Measurements from ENCODE around the gene PIR. TPM values are rescaled to one million over a fixed set of nuclear protein-coding genes. Genes with fewer than 3 reads are reported as not detected.

PIR gene
- total RNA-seq, 8 experiments from 2014 or later = 7.7 to 41.6 (median 13.9) TPM

DNA sequence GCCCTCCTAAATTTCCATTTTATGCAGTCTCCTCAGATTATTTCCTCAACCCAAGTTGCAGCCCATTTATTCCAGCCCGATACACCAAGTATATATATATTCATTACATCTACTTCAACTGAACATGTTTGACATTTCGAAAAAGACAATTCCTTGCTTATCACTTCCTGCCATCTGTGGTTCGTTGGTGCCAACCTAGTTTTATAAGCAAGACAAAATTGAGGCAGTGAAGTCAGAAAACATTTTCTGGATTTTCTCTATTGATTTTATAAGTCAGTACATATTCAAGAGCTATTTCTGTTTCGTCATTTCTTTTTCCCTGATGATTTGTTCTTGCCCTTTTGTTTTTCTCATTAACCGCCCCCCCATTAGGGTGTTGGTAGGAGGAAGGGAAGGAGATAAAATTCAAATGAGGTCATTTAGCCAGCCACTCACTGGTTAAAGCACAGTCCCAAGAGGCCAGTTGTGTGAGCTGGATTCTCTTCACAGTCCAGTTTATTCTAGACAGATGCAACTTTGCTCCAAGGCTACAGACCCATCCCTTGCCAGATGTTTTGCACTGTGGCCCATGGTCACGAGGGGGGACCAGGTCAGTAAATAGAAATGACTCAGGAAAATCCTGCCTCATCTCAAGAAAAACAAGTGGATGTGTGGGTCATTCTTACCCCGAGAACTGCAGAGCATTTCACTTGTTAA lies 88.6 kb downstream of the PIR start:
- Histone ChIP-seq H3K4me1 (replicated peaks in 1 of 2) (no peaks in the 10 kb centered on the region), H3K27ac (no peak overlapping the region), H3K4me3 (no peak overlapping the region)
- in situ Hi-C loops (cut with MboI; ENCODE audit: low pct_unique_long_range_greater_than_20kb in 2 of 9, low sequenced_read_pairs in 9 of 9, unreplicated experiment in 9 of 9) = no loop called here
- peak in 5 of 8 experiments; percentile 46 to 91 (median 74) for ATAC-seq (replicated peaks in 6 of 8)
- WGBS, 10 experiments = 6 to 95% (median 83%) methylated on average over 1 to 7 of the region's 7 CpGs; no CpG with 5 or more reads in 2 of the 10 experiments

DNA sequence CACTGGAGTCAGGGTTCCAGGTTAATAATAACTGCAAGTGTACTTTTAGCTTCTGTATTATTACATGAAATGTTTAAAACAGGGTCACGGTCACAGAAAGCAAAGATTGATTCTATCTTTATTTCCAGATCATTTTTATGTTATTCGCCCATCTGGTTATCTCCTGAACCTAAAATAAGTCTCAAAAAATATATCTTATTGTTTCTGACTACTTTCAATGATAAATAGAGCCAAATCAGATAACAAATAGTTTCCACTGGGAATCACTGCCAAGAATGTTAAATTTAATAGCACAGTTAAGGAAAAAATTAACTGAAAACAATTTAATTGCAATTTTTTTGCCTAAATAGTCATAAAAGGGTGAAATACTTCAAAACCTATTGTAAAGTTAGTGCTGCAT lies 91.8 kb downstream of the PIR start:
- in situ Hi-C loops (cut with MboI; ENCODE audit: low pct_unique_long_range_greater_than_20kb in 2 of 9, low sequenced_read_pairs in 9 of 9, unreplicated experiment in 9 of 9) = no loop called here
- 42 to 100% (median 75%) methylated on average over 1 to 2 of the region's 2 CpGs; no CpG with 5 or more reads in 4 of the 10 experiments for WGBS, 10 experiments

DNA sequence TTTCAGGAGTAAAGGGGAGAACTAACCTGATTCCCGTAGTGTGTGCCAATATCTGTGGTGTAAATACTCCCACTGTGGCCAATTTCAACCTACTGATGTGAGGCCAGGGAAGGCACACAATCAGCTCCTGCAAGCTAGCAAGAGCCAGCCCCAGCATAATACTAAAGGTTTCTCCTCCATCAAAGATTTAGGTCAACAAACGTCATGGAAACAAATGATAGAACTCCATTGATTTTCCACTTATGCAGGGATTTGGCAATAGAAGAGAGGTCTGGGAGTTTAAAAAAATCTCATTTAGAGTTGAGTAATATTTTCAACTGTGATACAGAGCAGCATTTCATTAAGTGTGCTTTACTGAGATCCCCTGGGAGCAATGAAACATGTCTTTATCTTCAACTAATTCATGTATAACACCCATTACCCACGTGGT lies 93.2 kb downstream of the PIR start:
- ATAC-seq (replicated peaks in 6 of 8) = peak in 3 of 8 experiments; percentile 48 to 72 (median 65)
- Histone ChIP-seq H3K27ac (no peak overlapping the region), H3K4me3 (no peak overlapping the region), H3K4me1 (replicated peaks in 1 of 2) (no peaks in the 10 kb centered on the region)
- in situ Hi-C loops (cut with MboI; ENCODE audit: low pct_unique_long_range_greater_than_20kb in 2 of 9, low sequenced_read_pairs in 9 of 9, unreplicated experiment in 9 of 9) = no loop called here
- WGBS, 10 experiments = 18 to 88% (median 48%) methylated on average over 1 to 3 of the region's 3 CpGs; no CpG with 5 or more reads in 6 of the 10 experiments

More for the DNA sequence above, 91.8 kb downstream of the PIR start:
- H3K4me3 ChIP-seq = no peak overlapping the region
- no peak for ATAC-seq (replicated peaks in 6 of 8)
- H3K27ac ChIP-seq = no peak overlapping the region
- no peaks in the 10 kb centered on the region for H3K4me1 ChIP-seq (replicated peaks in 1 of 2)

DNA sequence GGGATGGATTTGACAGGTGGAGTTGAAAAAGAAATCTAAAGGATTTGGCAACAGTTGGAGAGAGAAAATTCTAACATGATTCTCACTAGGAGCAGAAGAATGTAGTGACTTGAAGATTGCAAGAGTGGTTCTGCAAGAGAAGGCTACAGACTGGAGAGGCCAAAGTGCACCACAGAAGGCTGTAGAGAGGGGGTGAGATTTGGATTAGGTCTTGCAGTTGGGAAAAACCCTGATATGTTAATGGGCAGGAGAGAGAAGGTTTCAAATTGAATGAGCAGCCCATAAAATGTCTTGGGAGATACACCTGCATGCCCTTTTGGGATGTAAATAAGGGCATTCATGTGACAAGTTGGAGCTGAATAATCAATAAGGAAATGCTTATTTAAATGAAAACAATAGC lies 94.3 kb downstream of the PIR start:
- in situ Hi-C loops (cut with MboI; ENCODE audit: low pct_unique_long_range_greater_than_20kb in 2 of 9, low sequenced_read_pairs in 9 of 9, unreplicated experiment in 9 of 9) = no loop called here
- Histone ChIP-seq H3K4me1 (replicated peaks in 1 of 2) (no peaks in the 10 kb centered on the region), H3K4me3 (no peak overlapping the region), H3K27ac (no peak overlapping the region)
- ATAC-seq (replicated peaks in 6 of 8) = no peak

DNA sequence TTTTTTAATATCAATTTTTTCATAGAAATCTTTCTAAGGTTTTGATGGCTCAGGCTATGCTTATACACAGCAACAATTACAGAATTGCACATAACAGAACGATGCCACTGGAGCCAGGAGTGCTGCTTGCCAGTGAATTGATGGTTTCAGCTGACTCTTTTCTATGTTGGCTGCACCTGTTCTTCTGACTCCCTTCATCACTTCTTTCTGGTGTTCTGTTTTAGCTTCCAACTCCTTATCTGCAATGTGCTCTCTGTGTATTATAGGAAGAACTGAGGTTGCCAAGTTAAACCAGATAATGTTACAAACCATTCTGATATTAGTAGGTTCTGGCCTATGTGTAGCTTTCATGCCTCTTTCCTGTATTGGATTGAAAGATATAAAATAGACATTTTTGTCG lies 97.3 kb downstream of the PIR start:
- Histone ChIP-seq H3K4me1 (replicated peaks in 1 of 2) (no peaks in the 10 kb centered on the region), H3K4me3 (no peak overlapping the region), H3K27ac (no peak overlapping the region)
- 57 to 100% (median 100%) methylated on average over 1 of the region's 2 CpGs; no CpG with 5 or more reads in 4 of the 10 experiments for WGBS, 10 experiments
- in situ Hi-C loops (cut with MboI; ENCODE audit: low pct_unique_long_range_greater_than_20kb in 2 of 9, low sequenced_read_pairs in 9 of 9, unreplicated experiment in 9 of 9) = no loop called here
- no peak for ATAC-seq (replicated peaks in 6 of 8)

DNA sequence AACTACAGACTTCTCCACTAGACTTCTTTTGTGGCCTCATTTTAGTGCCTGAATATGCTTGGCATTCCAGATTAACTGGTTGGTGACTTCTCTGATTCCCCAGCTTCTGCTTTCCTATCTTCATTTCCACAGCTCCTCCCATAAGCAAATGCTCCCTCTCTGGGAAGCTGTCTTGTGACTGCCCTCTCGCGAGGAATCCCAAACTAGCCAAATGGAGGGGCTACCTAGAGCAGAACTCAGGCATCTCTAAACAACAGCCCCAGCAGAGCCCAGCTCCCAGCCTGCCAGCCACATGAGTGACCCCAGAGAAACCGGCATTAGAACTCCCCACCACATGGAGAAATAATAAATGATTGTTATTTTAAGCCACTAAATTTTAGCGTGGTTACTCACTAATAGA lies 101.3 kb downstream of the PIR start:
- no peak for ATAC-seq (replicated peaks in 6 of 8)
- no peak overlapping the region for H3K27ac ChIP-seq
- 83 to 100% (median 100%) methylated on average over 1 to 3 of the region's 4 CpGs; no CpG with 5 or more reads in 7 of the 10 experiments for WGBS, 10 experiments
- in situ Hi-C loops (cut with MboI; ENCODE audit: low pct_unique_long_range_greater_than_20kb in 2 of 9, low sequenced_read_pairs in 9 of 9, unreplicated experiment in 9 of 9) = no loop called here
- H3K4me1 ChIP-seq (replicated peaks in 1 of 2) = no peaks in the 10 kb centered on the region
- no peak overlapping the region for H3K4me3 ChIP-seq

DNA sequence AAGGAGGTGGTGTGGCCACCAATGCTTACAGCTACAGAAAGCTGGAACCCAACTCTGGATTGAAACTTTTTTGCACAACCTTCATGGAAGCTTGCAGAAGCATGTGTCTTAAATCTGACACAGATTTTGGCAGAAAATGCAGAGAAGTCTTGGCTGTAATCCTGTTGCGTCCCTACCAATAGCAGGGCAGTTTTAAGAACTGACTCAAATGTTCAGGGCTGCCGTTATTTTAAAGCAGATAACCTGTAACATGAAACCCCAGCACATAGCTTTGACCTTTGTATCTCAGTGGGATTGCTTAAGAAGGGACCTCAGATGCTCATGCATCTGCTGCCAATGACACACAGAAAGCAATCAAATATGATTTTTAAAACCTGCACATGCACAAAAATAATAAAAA lies 108.8 kb downstream of the PIR start, which contains the start of gene VEGFD:
Gene VEGFD, minus strand, starts transcription at position 110 of the 400 bp plus-strand sequence. CDS start 467 bp downstream, outside the sequence.
- no peak for ATAC-seq (replicated peaks in 6 of 8)

DNA sequence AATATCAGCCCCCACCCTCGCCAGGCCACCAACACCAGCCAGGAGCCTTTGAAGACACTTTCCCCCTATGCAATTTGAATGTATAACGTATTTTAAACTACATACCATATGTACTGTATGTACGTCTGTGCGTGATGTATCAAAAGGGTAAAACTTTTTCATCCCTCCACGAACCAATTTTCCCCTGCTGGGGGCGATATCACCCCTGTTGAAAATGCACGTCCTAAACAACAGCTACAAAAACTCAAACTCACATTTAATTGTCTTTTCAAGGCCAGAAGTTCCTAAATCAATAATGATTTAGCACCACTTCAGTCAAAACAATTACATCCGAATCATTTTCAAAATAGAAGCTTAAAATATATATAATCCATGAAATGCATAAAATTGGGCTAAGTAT lies 110.3 kb downstream of the PIR start:
- Histone ChIP-seq H3K4me3 (no peak overlapping the region), H3K27ac (no peak overlapping the region), H3K4me1 (replicated peaks in 1 of 2) (no peaks in the 10 kb centered on the region)
- in situ Hi-C loops (cut with MboI; ENCODE audit: low pct_unique_long_range_greater_than_20kb in 2 of 9, low sequenced_read_pairs in 9 of 9, unreplicated experiment in 9 of 9) = no loop called here
- ATAC-seq (replicated peaks in 6 of 8) = no peak
- WGBS, 10 experiments = 44 to 93% (median 78%) methylated on average over 3 to 7 of the region's 8 CpGs; no CpG with 5 or more reads in 4 of the 10 experiments

More for the DNA sequence above, 108.8 kb downstream of the PIR start, which contains the start of gene VEGFD:
- in situ Hi-C loops (cut with MboI; ENCODE audit: low pct_unique_long_range_greater_than_20kb in 2 of 9, low sequenced_read_pairs in 9 of 9, unreplicated experiment in 9 of 9) = no loop called here
- Histone ChIP-seq H3K4me3 (no peak within 1 kb of the TSS), H3K4me1 (replicated peaks in 1 of 2) (no peaks in the 10 kb centered on the region), H3K27ac (no peak within 1 kb of the TSS)
- WGBS, 10 experiments = 20 to 62% (median 38%) methylated on average over 1 to 2 of the region's 2 CpGs; no CpG with 5 or more reads in 6 of the 10 experiments

DNA sequence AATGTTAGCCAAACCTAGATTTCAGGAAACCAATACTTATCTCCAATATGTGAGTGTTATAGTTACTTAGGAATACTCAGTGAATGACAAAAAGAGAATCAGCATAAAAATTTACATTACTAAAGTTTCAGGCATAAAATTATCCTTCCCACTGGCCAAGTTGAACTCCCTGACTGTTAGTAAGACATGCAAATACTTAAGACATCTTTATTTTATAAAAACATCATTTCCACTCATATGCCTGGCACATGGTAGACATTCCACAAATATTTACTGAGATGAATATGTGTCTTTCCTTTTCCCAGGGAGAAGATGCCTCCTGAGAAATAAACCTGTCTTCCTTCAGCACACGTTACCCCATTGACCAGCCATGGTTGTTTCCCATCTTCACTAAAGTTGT lies 116.2 kb downstream of the PIR start:
- no peaks in the 10 kb centered on the region for H3K4me1 ChIP-seq (replicated peaks in 1 of 2)

DNA sequence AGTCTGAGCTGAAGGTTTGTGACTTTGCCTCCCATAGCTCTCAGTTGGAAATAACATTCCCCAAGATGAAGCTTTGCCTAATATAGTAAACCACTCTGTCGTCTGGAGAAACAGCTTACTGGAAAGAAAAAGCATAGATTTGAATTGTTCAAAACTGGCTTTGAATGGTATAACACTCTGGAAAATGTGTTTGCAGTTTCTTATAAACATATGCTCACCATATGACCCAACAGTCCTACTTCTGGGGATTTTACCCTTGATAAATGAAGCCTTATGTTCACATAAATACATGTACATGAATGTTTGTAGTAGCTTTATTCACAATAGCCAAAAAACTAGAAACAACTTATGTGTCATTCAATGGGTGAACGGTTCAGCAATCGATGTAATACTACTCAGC lies 119.2 kb downstream of the PIR start:
- H3K4me3 ChIP-seq = no peak overlapping the region
- WGBS, 10 experiments = 0 to 75% (median 17%) methylated on average over 1 to 3 of the region's 3 CpGs; no CpG with 5 or more reads in 7 of the 10 experiments
- peak in 3 of 8 experiments; percentile 13 to 73 (median 17) for ATAC-seq (replicated peaks in 6 of 8)
- in situ Hi-C loops (cut with MboI; ENCODE audit: low pct_unique_long_range_greater_than_20kb in 2 of 9, low sequenced_read_pairs in 9 of 9, unreplicated experiment in 9 of 9) = no loop called here
- H3K4me1 ChIP-seq (replicated peaks in 1 of 2) = no peaks in the 10 kb centered on the region
- H3K27ac ChIP-seq = no peak overlapping the region

More for the DNA sequence above, 116.2 kb downstream of the PIR start:
- Histone ChIP-seq H3K4me3 (no peak overlapping the region), H3K27ac (no peak overlapping the region)
- in situ Hi-C loops (cut with MboI; ENCODE audit: low pct_unique_long_range_greater_than_20kb in 2 of 9, low sequenced_read_pairs in 9 of 9, unreplicated experiment in 9 of 9) = no loop called here
- peak in 3 of 8 experiments; percentile 89 to 91 (median 90) for ATAC-seq (replicated peaks in 6 of 8)
- WGBS, 10 experiments = 25 to 100% (median 100%) methylated on average over 1 of the region's 1 CpG; no CpG with 5 or more reads in 7 of the 10 experiments

DNA sequence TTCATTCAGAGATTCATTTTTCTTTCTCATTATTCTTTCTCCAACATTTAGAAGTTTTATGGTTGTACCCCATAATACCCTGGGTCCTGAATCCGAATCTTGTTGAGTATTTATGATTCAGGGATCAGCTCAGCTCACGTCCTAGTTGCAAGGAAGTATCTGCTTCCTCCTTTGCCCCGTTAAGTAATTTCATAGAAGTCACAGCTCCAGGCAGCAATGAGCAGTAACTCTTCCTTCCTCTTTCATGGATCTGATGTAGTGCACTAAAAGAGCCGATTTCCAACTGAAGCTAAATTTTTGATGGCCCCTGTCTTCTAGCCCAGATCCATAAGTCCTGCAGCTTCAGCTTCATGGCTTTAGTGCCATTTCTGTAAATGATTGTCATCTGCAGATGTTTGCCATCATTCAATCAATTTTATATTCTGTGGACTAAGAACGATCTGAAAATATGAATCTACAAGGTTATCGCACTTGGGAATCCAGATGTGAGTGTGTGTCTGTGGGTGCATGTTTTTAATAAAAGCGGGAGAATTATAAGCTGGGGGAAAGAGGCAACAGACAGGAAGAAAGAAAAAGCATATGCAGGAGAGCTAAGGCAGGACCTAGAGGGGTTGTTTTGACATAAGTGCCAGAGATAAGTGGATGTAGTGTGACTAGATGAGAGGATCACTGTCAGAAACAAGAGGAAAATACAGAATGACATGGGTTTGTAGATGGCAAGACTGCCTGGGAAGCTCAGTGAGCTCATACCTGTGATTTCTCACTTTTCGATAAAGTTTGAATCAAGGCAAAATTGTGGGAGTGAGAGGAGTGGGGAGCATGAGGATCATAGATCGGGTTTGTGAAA lies 126.4 kb downstream of the PIR start:
- Histone ChIP-seq H3K27ac (no peak overlapping the region), H3K4me3 (no peak overlapping the region), H3K4me1 (replicated peaks in 1 of 2) (no peaks in the 10 kb centered on the region)
- no peak for ATAC-seq (replicated peaks in 6 of 8)
- WGBS, 10 experiments = 44 to 100% (median 93%) methylated on average over 1 to 7 of the region's 9 CpGs; no CpG with 5 or more reads in 3 of the 10 experiments
- in situ Hi-C loops (cut with MboI; ENCODE audit: low pct_unique_long_range_greater_than_20kb in 2 of 9, low sequenced_read_pairs in 9 of 9, unreplicated experiment in 9 of 9) = no loop called here

DNA sequence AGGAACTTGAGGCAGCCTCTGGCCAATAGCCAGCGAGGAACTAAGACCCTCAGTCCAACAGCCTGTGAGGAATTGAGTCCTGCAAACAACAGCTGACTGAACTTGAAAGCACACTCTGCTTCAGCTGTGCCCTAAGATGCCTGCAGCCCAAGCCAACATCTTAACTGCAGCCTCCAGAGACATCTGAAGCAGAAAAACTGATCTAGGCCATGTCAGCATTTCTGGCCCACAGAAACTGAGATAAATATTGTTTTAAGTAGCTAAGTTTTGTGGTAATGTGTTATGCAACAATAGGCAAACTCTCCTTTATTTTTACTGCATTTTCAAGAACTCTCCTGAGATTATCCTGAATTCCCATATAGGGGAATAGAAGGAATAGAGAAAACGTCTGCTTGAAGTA lies 133.4 kb downstream of the PIR start:
- no peak for ATAC-seq (replicated peaks in 6 of 8)
- in situ Hi-C loops (cut with MboI; ENCODE audit: low pct_unique_long_range_greater_than_20kb in 2 of 9, low sequenced_read_pairs in 9 of 9, unreplicated experiment in 9 of 9) = no loop called here
- H3K4me3 ChIP-seq = no peak overlapping the region
- no peak overlapping the region for H3K27ac ChIP-seq
- no peaks in the 10 kb centered on the region for H3K4me1 ChIP-seq (replicated peaks in 1 of 2)
- WGBS, 10 experiments = 0 to 83% (median 62%) methylated on average over 1 of the region's 2 CpGs; no CpG with 5 or more reads in 6 of the 10 experiments

DNA sequence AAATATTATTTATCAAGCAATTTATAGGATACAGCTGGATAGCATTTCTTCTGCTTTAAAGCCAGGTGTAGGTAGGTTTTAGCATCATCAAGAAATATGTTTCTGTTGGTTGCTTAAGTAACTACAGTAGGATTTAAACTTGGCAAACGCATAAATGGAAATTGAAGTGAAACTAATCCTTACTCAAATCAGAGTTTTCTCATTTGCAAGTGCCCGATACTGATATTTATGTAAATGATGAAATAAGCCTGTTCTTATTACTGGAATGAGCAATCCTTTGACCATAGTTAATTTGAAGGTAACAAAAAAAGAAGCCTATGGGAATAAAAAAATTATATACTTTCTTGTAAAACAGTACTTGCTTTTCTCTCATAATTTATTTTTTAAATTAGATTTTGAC lies 134.6 kb downstream of the PIR start:
- H3K4me3 ChIP-seq = no peak overlapping the region
- ATAC-seq (replicated peaks in 6 of 8) = no peak
- H3K4me1 ChIP-seq (replicated peaks in 1 of 2) = no peaks in the 10 kb centered on the region
- in situ Hi-C loops (cut with MboI; ENCODE audit: low pct_unique_long_range_greater_than_20kb in 2 of 9, low sequenced_read_pairs in 9 of 9, unreplicated experiment in 9 of 9) = no loop called here
- WGBS, 10 experiments = 0 to 86% (median 80%) methylated on average over 1 to 2 of the region's 2 CpGs; no CpG with 5 or more reads in 6 of the 10 experiments
- H3K27ac ChIP-seq = no peak overlapping the region

Data from motor neuron (in vitro differentiated cells).